Lung (tissue), 12 donors: ENCODE measurements around the gene CACNG1. TPM values are rescaled to one million over a fixed set of nuclear protein-coding genes. Genes with fewer than 3 reads are reported as not detected.
A peak's percentile ranks its signal among the peaks of the same experiment; 100 is the strongest.
"Not testable (repeated sequence)": the region's sequence is repeated elsewhere in the genome, so short reads cannot be mapped to it uniquely, and the experiment has no call there.

Experiments used
- ATAC-seq: fragments of 200-7000 bp; cut with Tn5 transposase; one replicate; pipeline ENCODE4 v1.9.1; 2020; ENCODE audit warnings: moderate number of reproducible peaks; ENCODE audit not compliant: insufficient read depth, low FRiP score
- DNase-seq, 3 donors: peaks; one replicate each; pipeline ENCODE4 v3.0.0-alpha.2; 2013 to 2017
- H3K27ac ChIP-seq, 2 donors: one replicate each; pipeline ENCODE4 v1.5.1; 2013; ENCODE audit warnings: mild to moderate bottlenecking in 2 of 2, moderate library complexity in 2 of 2, control low read depth in 1 of 2, inconsistent platforms in 1 of 2, low read depth in 1 of 2, low read length in 1 of 2
- H3K27me3 ChIP-seq, 3 donors: one replicate each; pipeline ENCODE4 v1.5.1; 2013; ENCODE audit warnings: low read length in 2 of 3; ENCODE audit not compliant: control insufficient read depth in 3 of 3, insufficient read depth in 3 of 3
- H3K36me3 ChIP-seq, 4 donors: one replicate each; pipeline ENCODE4 v1.5.1; 2013; ENCODE audit warnings: low read length in 4 of 4, mild to moderate bottlenecking in 1 of 4, moderate library complexity in 1 of 4; ENCODE audit not compliant: control insufficient read depth in 4 of 4, insufficient read depth in 4 of 4
- H3K4me1 ChIP-seq, 5 donors: one replicate each; pipeline ENCODE4 v1.5.1; 2013; ENCODE audit warnings: low read length in 5 of 5, mild to moderate bottlenecking in 2 of 5, moderate library complexity in 1 of 5; ENCODE audit not compliant: control insufficient read depth in 5 of 5, insufficient read depth in 5 of 5
- H3K4me3 ChIP-seq: one replicate; pipeline ENCODE4 v1.5.1; 2013; ENCODE audit warnings: mild to moderate bottlenecking, control low read depth, moderate library complexity
- H3K9ac ChIP-seq, 2 donors: one replicate each; pipeline ENCODE4 v1.5.1; 2013; ENCODE audit warnings: low read length in 2 of 2, control low read depth in 1 of 2; ENCODE audit not compliant: insufficient read depth in 1 of 2
- H3K9me3 ChIP-seq, 4 donors: one replicate each; pipeline ENCODE4 v1.5.1; 2013; ENCODE audit warnings: low read length in 3 of 4, mild to moderate bottlenecking in 1 of 4, moderate library complexity in 1 of 4; ENCODE audit not compliant: control insufficient read depth in 4 of 4, insufficient read depth in 3 of 4
- CTCF ChIP-seq: IDR thresholded peaks from 2 replicates; pipeline ENCODE4 v1.5.1; 2012; ENCODE audit warnings: mild to moderate bottlenecking; ENCODE audit errors: control extremely low read depth, extremely low read depth
- WGBS, 2 donors: extraction: QIAGEN DNeasy Blood & Tissue Kit; methylation state at CpG; one replicate each; pipeline ENCODE4 v1.1.7; 2013; 5-methylcytosine and 5-hydroxymethylcytosine counted together
- polyA plus RNA-seq, 2 donors: library from polyadenylated mRNA; stranded (reverse); fragments of 200-250 nt; gene quantifications; one replicate each; pipeline ENCODE4 v1.2.1, GENCODE V29; 2013
- total RNA-seq, 2 donors: library from RNA; depleted of rRNA in 1 of 2; stranded (reverse); fragments of >200 nt in 1 of 2; gene quantifications; one replicate each; pipeline ENCODE4 v1.2.1, GENCODE V29; 2014 to 2021
- donor health status: control.
- donor health status: control.
- donor health status: Bipolar disorder and iron deficiency.
- donor health status: healthy.
- donor health status: DM: yes; HTN: yes; CAD: no.

CACNG1 gene
- total and polyA plus RNA-seq, 4 donors, result 0.05 to 0.08 TPM; not detected in 2

GRCh38 chr17:67098006-67098405, 53.7 kb downstream of the CACNG1 start:
- ATAC-seq, result no peak
- peaks cover 0 to 6% (median 1%) of the 10 kb centered on the region in 4 donors for H3K36me3 ChIP-seq
- peaks cover 0 to 4% (median 2%) of the 10 kb centered on the region in 5 donors for H3K4me1 ChIP-seq
- no peaks in the 10 kb centered on the region for H3K9me3 ChIP-seq
- no peak overlapping the region for H3K9ac ChIP-seq
- TF ChIP-seq CTCF, result no peak
- H3K27me3 ChIP-seq, result no peaks in the 10 kb centered on the region
- 90 to 100% methylated on average over 1 of the region's 1 CpG for WGBS, 2 donors
- H3K27ac ChIP-seq, result no peak overlapping the region
- DNase-seq, result no peak
- H3K4me3 ChIP-seq, result no peak overlapping the region

GRCh38 chr17:67104641-67105040, 60.3 kb downstream of the CACNG1 start:
- H3K4me3 ChIP-seq, H3K9ac ChIP-seq, H3K4me1 ChIP-seq, H3K9me3 ChIP-seq, H3K27me3 ChIP-seq, DNase-seq, ATAC-seq: not testable (repeated sequence)
- Histone ChIP-seq H3K27ac (peak overlapping the region in 1 of 2 donors; percentile 5), H3K36me3 (peaks cover 14 to 28% (median 17%) of the 10 kb centered on the region in 4 donors)
- 89 to 96% methylated on average over 7 of the region's 7 CpGs for WGBS, 2 donors

GRCh38 chr17:67105213-67105612, 60.9 kb downstream of the CACNG1 start:
- Histone ChIP-seq H3K36me3 (peaks cover 14 to 29% (median 17%) of the 10 kb centered on the region in 4 donors), H3K9ac (no peak overlapping the region), H3K9me3 (no peaks in the 10 kb centered on the region), H3K27me3 (no peaks in the 10 kb centered on the region), H3K4me1 (peaks cover 0 to 2% (median 0%) of the 10 kb centered on the region in 5 donors), H3K4me3 (no peak overlapping the region), H3K27ac (peak overlapping the region in 1 of 2 donors; percentile 5)
- peak; percentile 58 for ATAC-seq
- DNase-seq, result no peak
- no peak for TF ChIP-seq CTCF

Other genes with a start within 250 kb of the CACNG1 start
- not detected for gene CACNG5, start 209.4 kb upstream of the CACNG1 start, total RNA-seq
- gene CACNG5, start 209.4 kb upstream of the CACNG1 start, polyA plus RNA-seq, result not detected
- gene CACNG4, start 79.8 kb upstream of the CACNG1 start, total RNA-seq, result 1 to 10 TPM; 2.3 to 5.4 TPM
- 1 to 10 TPM; 2.8 to 9.4 TPM for gene CACNG4, start 79.8 kb upstream of the CACNG1 start, polyA plus RNA-seq
- gene HELZ, start 200.6 kb downstream of the CACNG1 start, total RNA-seq, result 100 to 1,000 TPM in 1 of 2 donors, 10 to 100 TPM in 1; 49.6 to 175 TPM
- 1 to 10 TPM; 5.5 to 5.9 TPM for gene HELZ, start 200.6 kb downstream of the CACNG1 start, polyA plus RNA-seq